Measurements from ENCODE around the gene SELENOV. TPM values are rescaled to one million over a fixed set of nuclear protein-coding genes. Genes with fewer than 3 reads are reported as not detected.

SELENOV gene
- total and polyA plus RNA-seq, 9 of the 15 experiments (the other 6 are each of a cell fraction or from before 2014, with no cell fraction given) = 0.04 to 0.09 (median 0.06) TPM; not detected in 4

GRCh38 chr19:39502640-39503417 lies 12.1 kb upstream of the SELENOV start (continued):
- TF ChIP-seq VEZF1 (CRISPR knock-in tag; IDR thresholded peaks at IDR 0.05) = no peak
- no peak for TF ChIP-seq ESRRB (CRISPR knock-in tag; IDR thresholded peaks at IDR 0.05; ENCODE audit: borderline replicate concordance)
- TF ChIP-seq MCM3 (IDR thresholded peaks at IDR 0.05) = no peak
- peak; percentile 72 for TF ChIP-seq CREM (IDR thresholded peaks at IDR 0.05; ENCODE audit: low read depth)
- no peak for TF ChIP-seq HDGF (IDR thresholded peaks at IDR 0.05)
- TF ChIP-seq SETDB1 (IDR thresholded peaks at IDR 0.05; ENCODE audit: low read length) = no peak
- TF ChIP-seq TEAD4 (IDR thresholded peaks at IDR 0.05; ENCODE audit: low read length) = peak; percentile 41; the same call in 1 of the 2 replicates
- TF ChIP-seq TEAD4 (CRISPR knock-in tag; IDR thresholded peaks at IDR 0.05; ENCODE audit: borderline replicate concordance) = peak; percentile 99
- no peak for TF ChIP-seq THRB (CRISPR knock-in tag; conservative IDR thresholded peaks at IDR 0.05)
- peak in 1 of 2 experiments; percentile 75; a peak in 1 of 4 replicates for TF ChIP-seq SRF (CRISPR knock-in tag; IDR thresholded peaks at IDR 0.05)
- no peak for TF ChIP-seq WHSC1 (IDR thresholded peaks at IDR 0.05; ENCODE audit: low read length)
- no peak for TF ChIP-seq CREBBP (IDR thresholded peaks at IDR 0.05; ENCODE audit: low read depth, low read length)
- no peak for TF ChIP-seq ZNF551 (CRISPR knock-in tag; IDR thresholded peaks at IDR 0.05)
- no peak for TF ChIP-seq KHSRP (IDR thresholded peaks at IDR 0.05)
- no peak for TF ChIP-seq ZNF655 (CRISPR knock-in tag; IDR thresholded peaks at IDR 0.05)
- TF ChIP-seq ZNF76 (CRISPR knock-in tag; IDR thresholded peaks at IDR 0.05; ENCODE audit: borderline replicate concordance) = no peak
- no peak for TF ChIP-seq ZKSCAN8 (CRISPR knock-in tag; IDR thresholded peaks at IDR 0.05)
- no peak for TF ChIP-seq SPI1 (IDR thresholded peaks at IDR 0.05; ENCODE audit: borderline replicate concordance, low read depth, low read length)
- no peak for TF ChIP-seq ZFP36 (IDR thresholded peaks at IDR 0.05; ENCODE audit: low read depth, low read length, partially characterized antibody)
- no peak for TF ChIP-seq BRF2 (IDR thresholded peaks at IDR 0.05; ENCODE audit: borderline replicate concordance, insufficient read depth, insufficient read length)
- TF ChIP-seq TAF9B (IDR thresholded peaks at IDR 0.05; ENCODE audit: partially characterized antibody) = no peak
- peak; percentile 79 for TF ChIP-seq ZBTB9 (CRISPR knock-in tag; IDR thresholded peaks at IDR 0.05)
- TF ChIP-seq EWSR1 (IDR thresholded peaks at IDR 0.05; ENCODE audit: borderline replicate concordance, low read depth, partially characterized antibody) = no peak

Measured in K562 (cell line).